Lung (tissue), 12 donors: ENCODE results near the gene SUGCT. TPM values are rescaled to one million over a fixed set of nuclear protein-coding genes. Genes with fewer than 3 reads are reported as not detected.
"Not testable (repeated sequence)": the region's sequence is repeated elsewhere in the genome, so short reads cannot be mapped to it uniquely, and the experiment has no call there.

Source experiments
- ATAC-seq: fragments of 200-7000 bp; cut with Tn5 transposase; one replicate; pipeline ENCODE4 v1.9.1; 2020; ENCODE audit warnings: moderate number of reproducible peaks; ENCODE audit not compliant: insufficient read depth, low FRiP score
- DNase-seq, 3 donors: peaks; one replicate each; pipeline ENCODE4 v3.0.0-alpha.2; 2013 to 2017
- H3K27ac ChIP-seq, 2 donors: one replicate each; pipeline ENCODE4 v1.5.1; 2013; ENCODE audit warnings: mild to moderate bottlenecking in 2 of 2, moderate library complexity in 2 of 2, control low read depth in 1 of 2, inconsistent platforms in 1 of 2, low read depth in 1 of 2, low read length in 1 of 2
- H3K27me3 ChIP-seq, 3 donors: one replicate each; pipeline ENCODE4 v1.5.1; 2013; ENCODE audit warnings: low read length in 2 of 3; ENCODE audit not compliant: control insufficient read depth in 3 of 3, insufficient read depth in 3 of 3
- H3K36me3 ChIP-seq, 4 donors: one replicate each; pipeline ENCODE4 v1.5.1; 2013; ENCODE audit warnings: low read length in 4 of 4, mild to moderate bottlenecking in 1 of 4, moderate library complexity in 1 of 4; ENCODE audit not compliant: control insufficient read depth in 4 of 4, insufficient read depth in 4 of 4
- H3K4me1 ChIP-seq, 5 donors: one replicate each; pipeline ENCODE4 v1.5.1; 2013; ENCODE audit warnings: low read length in 5 of 5, mild to moderate bottlenecking in 2 of 5, moderate library complexity in 1 of 5; ENCODE audit not compliant: control insufficient read depth in 5 of 5, insufficient read depth in 5 of 5
- H3K4me3 ChIP-seq: one replicate; pipeline ENCODE4 v1.5.1; 2013; ENCODE audit warnings: mild to moderate bottlenecking, control low read depth, moderate library complexity
- H3K9ac ChIP-seq, 2 donors: one replicate each; pipeline ENCODE4 v1.5.1; 2013; ENCODE audit warnings: low read length in 2 of 2, control low read depth in 1 of 2; ENCODE audit not compliant: insufficient read depth in 1 of 2
- H3K9me3 ChIP-seq, 4 donors: one replicate each; pipeline ENCODE4 v1.5.1; 2013; ENCODE audit warnings: low read length in 3 of 4, mild to moderate bottlenecking in 1 of 4, moderate library complexity in 1 of 4; ENCODE audit not compliant: control insufficient read depth in 4 of 4, insufficient read depth in 3 of 4
- CTCF ChIP-seq: IDR thresholded peaks from 2 replicates; pipeline ENCODE4 v1.5.1; 2012; ENCODE audit warnings: mild to moderate bottlenecking; ENCODE audit errors: control extremely low read depth, extremely low read depth
- WGBS, 2 donors: extraction: QIAGEN DNeasy Blood & Tissue Kit; methylation state at CpG; one replicate each; pipeline ENCODE4 v1.1.7; 2013; 5-methylcytosine and 5-hydroxymethylcytosine counted together
- polyA plus RNA-seq, 2 donors: library from polyadenylated mRNA; stranded (reverse); fragments of 200-250 nt; gene quantifications; one replicate each; pipeline ENCODE4 v1.2.1, GENCODE V29; 2013
- total RNA-seq, 2 donors: library from RNA; depleted of rRNA in 1 of 2; stranded (reverse); fragments of >200 nt in 1 of 2; gene quantifications; one replicate each; pipeline ENCODE4 v1.2.1, GENCODE V29; 2014 to 2021
- donor health status: control.
- donor health status: control.
- donor health status: Bipolar disorder and iron deficiency.
- donor health status: healthy.
- donor health status: DM: yes; HTN: yes; CAD: no.

The SUGCT gene
- total and polyA plus RNA-seq, 4 donors: 0.23 to 4.2 (median 1.8) TPM

- 87 to 92% methylated on average over 19 of the region's 19 CpGs for whole genome bisulfite sequencing, 2 donors
- no peak overlapping the region for H3K9ac ChIP-seq
Measured at GRCh38 chr7:40147371-40148246, 12.8 kb downstream of the SUGCT start.

GRCh38 chr7:40148247-40148580 lies 13.4 kb downstream of the SUGCT start:
- H3K4me3 ChIP-seq, H3K27me3 ChIP-seq, H3K4me1 ChIP-seq, ATAC-seq, H3K36me3 ChIP-seq, H3K27ac ChIP-seq, H3K9me3 ChIP-seq, DNase-seq, H3K9ac ChIP-seq: not testable (repeated sequence)
- 96% methylated on average over 7 of the region's 7 CpGs for WGBS, 2 donors

More at GRCh38 chr7:40147371-40148246, 12.8 kb downstream of the SUGCT start:
- Histone ChIP-seq H3K4me1 (no peaks in the 10 kb centered on the region), H3K4me3 (no peak overlapping the region), H3K36me3 (no peaks in the 10 kb centered on the region), H3K9me3 (no peaks in the 10 kb centered on the region), H3K27ac (no peak overlapping the region), H3K27me3 (no peaks in the 10 kb centered on the region)
- no peak for TF ChIP-seq CTCF
- ATAC-seq (no peak), DNase-seq (no peak)

- Histone ChIP-seq H3K4me3 (no peak overlapping the region), H3K9me3 (no peaks in the 10 kb centered on the region), H3K27me3 (no peaks in the 10 kb centered on the region), H3K4me1 (no peaks in the 10 kb centered on the region), H3K27ac (no peak overlapping the region), H3K9ac (no peak overlapping the region), H3K36me3 (no peaks in the 10 kb centered on the region)
- 89 to 91% methylated on average over 2 of the region's 2 CpGs for WGBS, 2 donors
- DNase-seq: no peak
- TF ChIP-seq CTCF: no peak
- no peak for ATAC-seq
Measured at GRCh38 chr7:40148671-40149070, 13.9 kb downstream of the SUGCT start.

GRCh38 chr7:40151504-40151903 lies 16.7 kb downstream of the SUGCT start:
- DNase-seq (no peak), ATAC-seq (no peak)
- H3K27me3 ChIP-seq: no peaks in the 10 kb centered on the region
- no peak overlapping the region for H3K27ac ChIP-seq
- no peak overlapping the region for H3K4me3 ChIP-seq
- no peak overlapping the region for H3K9ac ChIP-seq
- H3K36me3 ChIP-seq: no peaks in the 10 kb centered on the region
- TF ChIP-seq CTCF: no peak
- no peaks in the 10 kb centered on the region for H3K9me3 ChIP-seq
- WGBS, 2 donors: 87 to 93% methylated on average over 1 of the region's 1 CpG
- H3K4me1 ChIP-seq: no peaks in the 10 kb centered on the region
